ENCODE results near the gene PLCD3. TPM values are rescaled to one million over a fixed set of nuclear protein-coding genes. Genes with fewer than 3 reads are reported as not detected.

Gene PLCD3
- total RNA-seq, 2 experiments from 2014 or later, result 1.4 to 4.6 TPM

GRCh38 chr17:45160447-45161287 lies 28.4 kb upstream of the PLCD3 start:
- Histone ChIP-seq H2AFZ (ENCODE audit: low read length) (peak overlapping the region; percentile 25; the same call in 1 of the 2 replicates), H3K9me2 (ENCODE audit: insufficient read depth, low read length) (no peaks in the 10 kb centered on the region), H3K79me2 (ENCODE audit: insufficient read depth, low read depth, low read length) (peaks cover 14% of the 10 kb centered on the region; the same call in 1 of the 2 replicates), H3K27ac (ENCODE audit: low read depth, low read length, poor library complexity, severe bottlenecking) (peak overlapping the region; percentile 70), H3K36me3 (ENCODE audit: insufficient read depth, low read length) (peaks cover 13% of the 10 kb centered on the region), H3K4me1 (ENCODE audit: insufficient read depth, low read length, poor library complexity, severe bottlenecking) (peaks cover 22% of the 10 kb centered on the region), H4K20me1 (ENCODE audit: insufficient read depth, low read length) (no peaks in the 10 kb centered on the region; the same call in 1 of the 2 replicates), H3K4me3 (ENCODE audit: low read depth, low read length, poor library complexity, severe bottlenecking) (peak overlapping the region; percentile 96), H3K9me3 (ENCODE audit: low read length) (no peaks in the 10 kb centered on the region), H3K4me2 (ENCODE audit: low read length) (peak overlapping the region; percentile 80)
- ChIA-PET CTCF (ENCODE audit: unreplicated experiment) (interaction anchor here (1.0 to 1.8 kb wide), 2 partner anchors 9 to 11 kb away, joined by 4 read pairs; no protein-coding TSS in a partner anchor), POLR2A (interaction anchor here (0.7 to 1.6 kb wide), 6 partner anchors 9 to 25 kb away, joined by 3 to 17 read pairs (median 6); partner anchors contain the start of genes ACBD4 and HEXIM1)
- intact Hi-C loops (cut with micrococcal nuclease; ENCODE audit: unreplicated experiment), result loop anchor here (1.0 kb wide), 2 partner anchors 13 to 25 kb away; partner anchors contain the start of gene ACBD4
- no peak for TF ChIP-seq EZH2phosphoT487 (IDR thresholded peaks at IDR 0.05; ENCODE audit: borderline replicate concordance, low read depth, low read length)
- TF ChIP-seq, protein P1, sequence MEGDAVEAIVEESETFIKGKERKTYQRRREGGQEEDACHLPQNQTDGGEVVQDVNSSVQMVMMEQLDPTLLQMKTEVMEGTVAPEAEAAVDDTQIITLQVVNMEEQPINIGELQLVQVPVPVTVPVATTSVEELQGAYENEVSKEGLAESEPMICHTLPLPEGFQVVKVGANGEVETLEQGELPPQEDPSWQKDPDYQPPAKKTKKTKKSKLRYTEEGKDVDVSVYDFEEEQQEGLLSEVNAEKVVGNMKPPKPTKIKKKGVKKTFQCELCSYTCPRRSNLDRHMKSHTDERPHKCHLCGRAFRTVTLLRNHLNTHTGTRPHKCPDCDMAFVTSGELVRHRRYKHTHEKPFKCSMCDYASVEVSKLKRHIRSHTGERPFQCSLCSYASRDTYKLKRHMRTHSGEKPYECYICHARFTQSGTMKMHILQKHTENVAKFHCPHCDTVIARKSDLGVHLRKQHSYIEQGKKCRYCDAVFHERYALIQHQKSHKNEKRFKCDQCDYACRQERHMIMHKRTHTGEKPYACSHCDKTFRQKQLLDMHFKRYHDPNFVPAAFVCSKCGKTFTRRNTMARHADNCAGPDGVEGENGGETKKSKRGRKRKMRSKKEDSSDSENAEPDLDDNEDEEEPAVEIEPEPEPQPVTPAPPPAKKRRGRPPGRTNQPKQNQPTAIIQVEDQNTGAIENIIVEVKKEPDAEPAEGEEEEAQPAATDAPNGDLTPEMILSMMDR (conservative IDR thresholded peaks at IDR 0.05; ENCODE audit: low read length), result peak; percentile 62
- DNase-seq (ENCODE audit: low spot score), result peak; percentile 76
- no TSS peak for BruUV-seq (replicated peaks)

- Histone ChIP-seq H3K9me3 (ENCODE audit: low read length) (no peaks in the 10 kb centered on the region), H3K4me2 (ENCODE audit: low read length) (no peak overlapping the region), H3K4me1 (ENCODE audit: insufficient read depth, low read length, poor library complexity, severe bottlenecking) (peaks cover 20% of the 10 kb centered on the region), H2AFZ (ENCODE audit: low read length) (no peak overlapping the region), H3K9me2 (ENCODE audit: insufficient read depth, low read length) (no peaks in the 10 kb centered on the region), H3K27ac (ENCODE audit: low read depth, low read length, poor library complexity, severe bottlenecking) (no peak overlapping the region), H3K36me3 (ENCODE audit: insufficient read depth, low read length) (peaks cover 13% of the 10 kb centered on the region), H4K20me1 (ENCODE audit: insufficient read depth, low read length) (peaks cover 7% of the 10 kb centered on the region; the same call in 1 of the 2 replicates), H3K79me2 (ENCODE audit: insufficient read depth, low read depth, low read length) (peaks cover 17% of the 10 kb centered on the region; the same call in 1 of the 2 replicates), H3K4me3 (ENCODE audit: low read depth, low read length, poor library complexity, severe bottlenecking) (no peak overlapping the region)
- ChIA-PET POLR2A (interaction anchor here (1.7 kb wide), 1 partner anchor 8 kb away, joined by 3 read pairs; the partner anchor contains the start of gene HEXIM1), CTCF (ENCODE audit: unreplicated experiment) (no interaction called here)
- no peak for DNase-seq (ENCODE audit: low spot score)
- intact Hi-C loops (cut with micrococcal nuclease; ENCODE audit: unreplicated experiment), result no loop called here
- BruUV-seq (replicated peaks), result no TSS peak
- TF ChIP-seq, protein P1 (conservative IDR thresholded peaks at IDR 0.05; ENCODE audit: low read length), result no peak
- TF ChIP-seq EZH2phosphoT487 (IDR thresholded peaks at IDR 0.05; ENCODE audit: borderline replicate concordance, low read depth, low read length), result no peak
Measured at GRCh38 chr17:45156242-45156641, 23.9 kb upstream of the PLCD3 start.
